DLD1 (cell line): Measurements from ENCODE around the gene KCNQ1.

ENCODE experiments used
- in situ Hi-C: cut with HindIII; loops from 2 replicates; pipeline ENCODE4 v1.10.0; 2017; ENCODE audit warnings: low sequenced_read_pairs

The KCNQ1 gene

DNA sequence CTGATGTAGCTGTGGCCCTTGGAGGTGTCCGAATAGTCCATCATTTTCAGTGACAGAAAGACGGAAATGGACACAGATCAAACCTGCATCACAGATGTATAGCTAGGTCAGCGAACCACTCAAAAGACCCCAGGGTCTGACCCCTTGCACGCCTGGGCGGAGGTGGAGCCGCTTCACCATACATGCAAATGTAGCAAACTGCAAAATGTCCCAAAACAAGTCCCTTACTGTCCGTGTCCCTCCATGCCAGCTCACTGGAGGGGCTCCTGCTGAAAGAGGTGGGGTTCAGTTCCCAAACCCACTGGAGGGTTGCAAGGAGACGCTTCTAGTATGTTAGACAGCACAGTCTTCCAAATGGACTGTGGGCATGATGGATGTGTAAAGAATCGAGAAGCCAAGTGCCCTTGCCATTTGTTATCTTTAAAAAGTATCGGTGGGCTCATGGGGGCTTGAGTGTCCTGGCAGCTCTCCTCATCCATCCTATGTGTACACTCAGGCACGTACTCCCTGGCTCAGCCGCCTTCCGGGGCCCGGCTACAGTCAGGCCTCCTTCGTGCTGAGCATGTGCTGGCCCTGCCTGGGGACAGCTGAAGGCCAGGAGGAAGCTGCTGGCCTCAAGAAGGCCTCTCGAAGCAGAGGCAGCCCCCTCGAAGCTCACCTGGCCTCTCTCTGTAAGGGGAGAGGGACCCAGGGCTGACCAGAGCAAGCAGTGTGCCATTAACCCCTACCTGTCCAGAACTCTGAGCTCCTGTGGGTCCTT lies 275.2 kb downstream of the KCNQ1 start:
- in situ Hi-C loops: loop anchor here (5.0 kb wide), 1 partner anchor 33 kb away; no protein-coding TSS in a partner anchor

DNA sequence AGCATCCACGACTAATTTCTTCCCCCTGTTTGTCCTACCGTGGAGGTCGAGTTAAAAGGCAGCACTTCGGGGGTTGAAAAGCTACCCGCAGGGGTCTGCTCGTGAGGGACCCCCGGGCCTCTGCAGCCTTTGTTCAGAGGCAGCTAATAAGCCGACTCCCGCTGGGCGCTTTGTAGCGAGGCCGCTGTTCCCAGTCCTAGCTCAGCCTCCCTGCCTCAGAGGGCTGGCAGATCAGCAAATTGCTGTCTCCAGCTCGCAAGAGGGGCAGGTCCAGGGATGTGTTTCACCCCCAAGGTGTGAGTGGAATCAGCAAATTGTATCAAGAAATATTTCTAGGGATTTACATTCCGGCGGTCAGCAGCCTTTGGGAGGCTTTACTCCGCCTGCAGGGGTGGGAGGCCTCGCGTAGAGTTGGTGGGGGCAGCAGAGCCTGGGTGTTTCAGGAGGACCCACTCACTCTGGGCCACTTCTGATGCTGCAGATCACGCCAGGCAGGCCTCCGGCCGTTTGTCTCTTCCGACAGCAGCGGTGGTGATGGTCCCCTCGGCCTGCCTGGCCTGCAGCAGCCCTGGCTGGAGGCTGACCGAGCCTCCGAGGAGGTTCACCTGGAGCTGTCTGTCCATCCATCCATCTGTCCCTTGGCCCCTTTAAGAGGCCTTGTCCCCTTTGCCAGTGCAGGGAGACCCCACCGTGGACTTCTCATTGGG lies 276.6 kb downstream of the KCNQ1 start:
- in situ Hi-C loops: loop anchor here (5.0 kb wide), 1 partner anchor 34 kb away; no protein-coding TSS in a partner anchor

GRCh38 chr11:2722955-2723354 lies 278.1 kb downstream of the KCNQ1 start:
- in situ Hi-C loops: loop anchor here (5.0 kb wide), 1 partner anchor 36 kb away; no protein-coding TSS in a partner anchor

- in situ Hi-C loops: loop anchor here (5.0 kb wide), 1 partner anchor 37 kb away; no protein-coding TSS in a partner anchor
Observed at GRCh38 chr11:2724104-2724503, 279.3 kb downstream of the KCNQ1 start.

DNA sequence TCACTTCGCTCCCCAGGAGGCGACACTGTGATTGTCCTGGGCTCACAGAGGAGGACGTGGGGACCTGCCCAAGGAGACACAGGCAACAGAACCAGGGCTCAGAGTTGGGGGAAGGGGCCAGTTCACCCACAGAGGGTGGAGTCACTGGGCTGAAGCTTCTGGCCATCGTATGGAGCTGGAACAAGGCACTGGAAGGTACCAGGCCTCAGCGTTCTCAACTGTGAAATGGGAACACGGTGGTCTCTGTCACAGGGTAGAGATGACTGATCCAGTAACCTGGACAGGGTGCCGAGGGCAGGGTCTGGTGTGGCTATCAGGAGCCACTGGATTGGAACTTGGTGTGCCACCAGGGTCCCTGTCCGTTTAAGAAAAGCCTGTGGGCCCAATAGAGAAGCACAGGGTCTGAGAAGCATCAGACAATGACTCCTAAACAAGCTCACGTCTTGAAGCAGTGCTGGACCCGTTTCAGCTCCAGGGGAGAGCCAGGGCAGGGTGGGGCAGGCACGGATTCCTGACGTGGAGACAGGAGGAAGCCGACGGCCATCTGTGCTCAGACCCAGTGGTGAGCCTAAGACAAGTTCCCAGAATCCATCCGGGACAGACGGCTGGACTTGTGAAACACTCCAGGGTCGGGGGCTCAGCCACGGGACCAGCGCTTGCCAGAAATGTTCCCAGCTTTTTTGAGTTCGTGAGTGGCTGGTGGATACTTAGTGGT lies 280.0 kb downstream of the KCNQ1 start:
- in situ Hi-C loops: loop anchor here (5.0 kb wide), 1 partner anchor 38 kb away; no protein-coding TSS in a partner anchor

- in situ Hi-C loops: no loop called here
Observed at GRCh38 chr11:2725368-2726300, 280.8 kb downstream of the KCNQ1 start.

GRCh38 chr11:2726964-2727363 lies 282.2 kb downstream of the KCNQ1 start:
- in situ Hi-C loops: no loop called here

- in situ Hi-C loops: no loop called here
Observed at GRCh38 chr11:2728128-2728662, 283.4 kb downstream of the KCNQ1 start.

DNA sequence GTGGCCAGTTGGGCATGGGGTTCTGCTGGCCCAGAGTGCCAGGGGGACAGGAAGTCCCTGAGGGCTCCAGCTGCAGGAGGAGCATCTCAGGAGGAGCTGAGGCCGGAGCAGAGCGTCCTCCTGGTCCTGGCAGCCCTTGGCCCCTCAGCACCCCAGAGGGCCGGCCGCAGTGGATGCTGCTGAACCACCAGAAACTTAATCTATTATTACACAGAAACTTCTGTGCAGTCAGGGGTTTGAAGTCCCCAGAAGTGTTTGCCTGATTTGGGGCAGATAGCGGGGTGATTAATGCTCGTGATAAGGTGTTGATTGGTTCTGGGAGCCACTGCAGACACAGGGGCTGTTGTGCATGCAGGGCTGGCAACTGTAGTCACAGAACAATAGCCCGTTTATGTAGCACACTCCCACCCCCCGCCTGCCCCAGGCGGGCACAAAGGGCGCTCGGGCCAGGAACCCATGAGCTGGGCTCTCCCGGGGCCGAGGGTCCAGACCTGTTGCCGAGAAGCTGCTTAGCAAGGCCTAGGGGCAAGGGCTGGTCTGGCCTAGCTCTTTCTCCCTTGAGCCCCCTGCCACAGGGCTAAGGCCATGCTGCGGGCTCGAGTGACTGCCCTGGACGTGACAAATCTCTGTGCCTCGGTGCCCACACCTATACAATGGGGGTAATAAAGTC lies 284.0 kb downstream of the KCNQ1 start:
- in situ Hi-C loops: no loop called here

GRCh38 chr11:2729841-2730240 lies 285.0 kb downstream of the KCNQ1 start:
- in situ Hi-C loops: no loop called here

GRCh38 chr11:2730272-2731129 lies 285.7 kb downstream of the KCNQ1 start:
- in situ Hi-C loops: no loop called here

GRCh38 chr11:2731130-2732125 lies 286.6 kb downstream of the KCNQ1 start:
- in situ Hi-C loops: no loop called here

- in situ Hi-C loops: no loop called here
Observed at GRCh38 chr11:2732261-2732939, 287.6 kb downstream of the KCNQ1 start.

DNA sequence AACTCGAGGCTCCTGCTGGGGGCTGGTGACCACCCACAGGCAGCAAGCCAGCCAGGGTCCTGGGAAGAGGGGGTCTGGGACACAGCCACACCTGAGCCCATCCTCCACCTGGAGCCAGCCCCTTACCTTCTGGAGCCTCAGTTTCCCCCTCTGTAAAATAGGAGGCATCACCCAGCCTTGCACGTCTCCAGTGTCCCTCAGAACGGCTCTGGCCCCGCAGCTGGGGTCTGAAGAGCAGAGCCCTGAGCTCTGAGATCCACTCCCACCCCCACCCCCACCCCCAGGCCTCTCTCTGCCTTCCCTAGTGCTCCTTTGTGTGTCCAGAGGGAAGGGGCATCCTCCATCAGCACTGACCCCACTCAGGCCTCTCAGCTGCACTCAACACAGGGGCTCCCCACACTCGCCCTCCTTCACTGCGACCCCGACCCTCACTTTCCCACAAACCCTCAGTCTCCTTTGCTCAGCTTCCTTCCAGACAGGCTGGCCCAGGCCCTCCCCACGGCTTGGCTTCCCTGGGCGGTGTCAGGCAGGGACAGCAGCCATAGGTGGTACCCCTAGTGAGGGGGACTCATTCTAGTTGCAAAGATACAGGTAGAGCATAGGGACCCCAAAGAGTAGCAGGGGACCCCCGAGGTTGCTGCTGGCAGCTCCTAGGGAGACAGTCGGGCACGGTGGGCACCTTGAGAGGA lies 288.3 kb downstream of the KCNQ1 start:
- in situ Hi-C loops: no loop called here

- in situ Hi-C loops: loop anchor here (5.0 kb wide), 1 partner anchor 98 kb away; no protein-coding TSS in a partner anchor
Observed at GRCh38 chr11:2734181-2735052, 289.6 kb downstream of the KCNQ1 start.
